Parathyroid adenoma (tissue), 2 donors: ENCODE results near the gene FILIP1.

Experiments
- H2AFZ ChIP-seq: fragments of 300-600 bp; sonication (generic); one replicate; pipeline ENCODE4 v1.7.0; 2017; ENCODE audit warnings: antibody characterized with exemption, mild to moderate bottlenecking
- H3K27ac ChIP-seq: fragments of 300-600 bp; sonication (generic); one replicate; pipeline ENCODE4 v1.7.0; 2017
- H3K27me3 ChIP-seq: fragments of 300-600 bp; sonication (generic); one replicate; pipeline ENCODE4 v1.7.0; 2017; ENCODE audit warnings: low read length; ENCODE audit not compliant: control insufficient read depth, insufficient read depth
- H3K36me3 ChIP-seq: fragments of 300-600 bp; sonication (generic); one replicate; pipeline ENCODE4 v1.7.0; 2017; ENCODE audit warnings: low read length; ENCODE audit not compliant: control insufficient read depth, insufficient read depth
- H3K4me1 ChIP-seq: fragments of 300-600 bp; sonication (generic); one replicate; pipeline ENCODE4 v1.7.0; 2017; ENCODE audit warnings: control low read depth
- H3K4me2 ChIP-seq: fragments of 300-600 bp; sonication (generic); one replicate; pipeline ENCODE4 v1.7.0; 2017; ENCODE audit warnings: low read length
- H3K4me3 ChIP-seq: fragments of 300-600 bp; sonication (generic); one replicate; pipeline ENCODE4 v1.7.0; 2017; ENCODE audit warnings: low read depth, low read length
- H3K79me2 ChIP-seq: fragments of 300-600 bp; sonication (generic); one replicate; pipeline ENCODE4 v1.7.0; 2017; ENCODE audit warnings: control low read depth
- H3K9ac ChIP-seq: fragments of 300-600 bp; sonication (generic); one replicate; pipeline ENCODE4 v1.7.0; 2017; ENCODE audit warnings: mild to moderate bottlenecking
- H3K9me3 ChIP-seq: fragments of 300-600 bp; sonication (generic); one replicate; pipeline ENCODE4 v1.7.0; 2017; ENCODE audit warnings: low read length; ENCODE audit not compliant: control insufficient read depth
- CTCF ChIP-seq: fragments of 300-600 bp; sonication (generic); IDR thresholded peaks from one replicate; pipeline ENCODE4 v1.7.0; 2017; ENCODE audit warnings: antibody characterized with exemption, mild to moderate bottlenecking
- donor health status: primary hyperparathyroidism.

FILIP1 gene

GRCh38 chr6:75374961-75375400, 118.6 kb downstream of the FILIP1 start:
- Histone ChIP-seq H3K4me1 (no peaks in the 10 kb centered on the region), H3K79me2 (no peaks in the 10 kb centered on the region), H3K27me3 (no peaks in the 10 kb centered on the region), H3K9me3 (no peaks in the 10 kb centered on the region), H3K36me3 (no peaks in the 10 kb centered on the region), H3K4me2 (no peak overlapping the region), H2AFZ (no peak overlapping the region), H3K4me3 (no peak overlapping the region), H3K27ac (no peak overlapping the region), H3K9ac (no peak overlapping the region)
- no peak for TF ChIP-seq CTCF

DNA sequence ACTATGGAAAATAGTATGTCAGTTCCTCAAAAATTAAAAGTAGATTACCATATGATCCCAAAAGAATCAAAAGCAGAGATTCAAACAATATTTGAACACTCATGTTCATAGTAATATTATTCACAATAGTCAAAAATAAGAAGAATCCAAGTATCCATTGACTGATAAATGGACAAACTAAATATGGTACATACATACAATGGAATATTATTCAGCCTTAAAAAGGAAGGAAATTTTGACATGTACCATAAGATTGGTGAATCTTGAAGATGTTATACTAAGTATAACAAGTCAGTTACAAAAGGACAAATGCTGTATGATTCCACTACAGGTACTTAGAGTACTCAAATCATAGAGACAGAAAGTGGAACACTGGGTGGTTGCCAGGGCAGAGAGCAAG, 120.7 kb downstream of the FILIP1 start:
- no peaks in the 10 kb centered on the region for H3K36me3 ChIP-seq
- H3K4me1 ChIP-seq: no peaks in the 10 kb centered on the region
- H3K79me2 ChIP-seq: no peaks in the 10 kb centered on the region
- no peaks in the 10 kb centered on the region for H3K27me3 ChIP-seq
- H3K9me3 ChIP-seq: no peaks in the 10 kb centered on the region
- no peak for TF ChIP-seq CTCF
- no peak overlapping the region for H3K4me3 ChIP-seq
- H3K9ac ChIP-seq: no peak overlapping the region
- no peak overlapping the region for H3K27ac ChIP-seq
- no peak overlapping the region for H3K4me2 ChIP-seq
- no peak overlapping the region for H2AFZ ChIP-seq

GRCh38 chr6:75370011-75370410, 123.6 kb downstream of the FILIP1 start:
- H3K4me1 ChIP-seq: no peaks in the 10 kb centered on the region
- no peak overlapping the region for H3K27ac ChIP-seq
- H3K36me3 ChIP-seq: no peaks in the 10 kb centered on the region
- H3K79me2 ChIP-seq: no peaks in the 10 kb centered on the region
- no peaks in the 10 kb centered on the region for H3K9me3 ChIP-seq
- no peaks in the 10 kb centered on the region for H3K27me3 ChIP-seq
- no peak overlapping the region for H2AFZ ChIP-seq
- no peak for TF ChIP-seq CTCF
- H3K4me3 ChIP-seq: no peak overlapping the region
- H3K9ac ChIP-seq: no peak overlapping the region
- no peak overlapping the region for H3K4me2 ChIP-seq

DNA sequence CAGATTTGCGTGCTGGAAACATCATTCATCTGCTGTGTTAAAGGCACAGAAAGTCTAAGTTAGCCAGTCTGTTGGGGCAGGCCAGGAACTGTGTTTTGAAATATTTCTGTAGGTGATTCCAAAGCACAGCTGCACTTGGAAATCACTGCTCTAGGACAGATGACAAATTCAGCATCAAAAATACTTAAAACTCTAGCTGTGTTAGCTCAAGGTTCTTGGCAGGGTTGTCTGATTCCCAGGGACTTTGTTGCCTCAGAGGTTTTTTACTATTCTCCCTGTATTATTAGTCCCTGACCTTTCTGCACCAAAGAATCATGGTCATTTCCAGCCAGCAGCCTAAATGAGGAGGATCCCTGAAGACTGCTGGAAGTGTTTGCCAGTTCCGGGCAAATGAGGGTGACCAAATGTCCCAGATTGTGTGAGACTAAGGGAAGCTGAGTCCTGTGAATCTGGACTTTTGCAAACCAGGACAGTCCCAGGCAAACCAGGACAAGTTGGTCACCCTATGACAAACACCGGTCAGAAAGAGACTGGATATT, 124.7 kb downstream of the FILIP1 start:
- Histone ChIP-seq H3K4me2 (no peak overlapping the region), H3K27ac (no peak overlapping the region), H3K79me2 (no peaks in the 10 kb centered on the region), H2AFZ (no peak overlapping the region), H3K4me3 (no peak overlapping the region), H3K9me3 (no peaks in the 10 kb centered on the region), H3K27me3 (no peaks in the 10 kb centered on the region), H3K9ac (no peak overlapping the region), H3K36me3 (no peaks in the 10 kb centered on the region), H3K4me1 (no peaks in the 10 kb centered on the region)
- no peak for TF ChIP-seq CTCF

DNA sequence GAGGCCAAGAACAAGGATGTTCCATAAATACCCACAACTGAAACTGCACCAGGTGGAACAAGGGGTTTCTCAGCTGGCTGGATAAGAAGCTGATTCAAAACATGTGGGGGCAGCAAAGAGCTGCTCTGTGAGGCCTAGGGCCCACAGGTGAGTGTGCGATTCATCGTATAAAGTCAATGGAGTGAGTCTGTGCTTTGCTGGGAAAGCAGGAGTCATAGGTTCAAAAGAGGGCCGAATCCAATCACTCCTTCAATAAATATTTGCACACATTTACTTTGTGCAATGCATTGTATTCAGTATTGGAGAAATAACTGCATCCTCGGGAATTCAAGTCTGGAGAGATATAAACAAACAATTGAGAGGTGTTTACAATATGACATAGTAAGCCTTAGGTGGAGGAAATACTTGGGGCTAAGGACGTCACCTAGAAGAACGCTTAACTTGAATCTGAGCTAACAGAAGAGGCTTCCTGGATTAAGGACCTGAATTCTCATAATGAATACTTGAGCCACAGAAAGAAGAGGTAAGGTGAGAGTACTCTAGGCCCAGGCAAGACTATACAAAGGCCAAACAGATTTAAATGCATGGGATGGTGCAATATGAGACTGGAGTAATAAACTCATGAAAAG, 125.3 kb downstream of the FILIP1 start:
- no peak overlapping the region for H3K4me3 ChIP-seq
- H2AFZ ChIP-seq: peak overlapping the region; percentile 47
- H3K79me2 ChIP-seq: no peaks in the 10 kb centered on the region
- no peaks in the 10 kb centered on the region for H3K27me3 ChIP-seq
- H3K4me1 ChIP-seq: no peaks in the 10 kb centered on the region
- H3K27ac ChIP-seq: no peak overlapping the region
- no peak overlapping the region for H3K4me2 ChIP-seq
- no peaks in the 10 kb centered on the region for H3K9me3 ChIP-seq
- H3K36me3 ChIP-seq: no peaks in the 10 kb centered on the region
- H3K9ac ChIP-seq: no peak overlapping the region
- peak; percentile 71 for TF ChIP-seq CTCF
